HFFc6 (cell line): ENCODE results near the gene TNFRSF18. TPM values are rescaled to one million over a fixed set of nuclear protein-coding genes. Genes with fewer than 3 reads are reported as not detected.
"Not testable (repeated sequence)": the region's sequence is repeated elsewhere in the genome, so short reads cannot be mapped to it uniquely, and the experiment has no call there.

Source experiments
- DNase-seq: peaks from one replicate; pipeline ENCODE4 v3.0.0-alpha.2; 2018
- H3K27ac Mint-ChIP-seq: 2 replicates; pipeline ENCODE4 v1.8.0; 2020; ENCODE audit warnings: mild to moderate bottlenecking, mixed read lengths
- H3K27me3 Mint-ChIP-seq: 2 replicates; pipeline ENCODE4 v1.8.0; 2021; ENCODE audit warnings: mild to moderate bottlenecking, moderate library complexity, mixed read lengths; ENCODE audit not compliant: insufficient read depth
- H3K36me3 Mint-ChIP-seq: 2 replicates; pipeline ENCODE4 v1.8.0; 2021; ENCODE audit warnings: low read depth, mixed read lengths
- H3K4me1 Mint-ChIP-seq: 2 replicates; pipeline ENCODE4 v1.8.0; 2020; ENCODE audit warnings: low read depth, mixed read lengths
- H3K4me3 Mint-ChIP-seq: 2 replicates; pipeline ENCODE4 v1.8.0; 2020; ENCODE audit warnings: mild to moderate bottlenecking, moderate library complexity, mixed read lengths
- H3K9me3 Mint-ChIP-seq: 2 replicates; pipeline ENCODE4 v1.8.0; 2020; ENCODE audit warnings: mild to moderate bottlenecking, mixed read lengths
- total RNA-seq, 6 experiments: library from RNA; stranded (reverse); fragmentation: NEBNext Ultra II Directional; extraction: Animal tissue kit (Norgen Biotek cat#: 25700); gene quantifications; 2 replicates in 1 of 6; 3 replicates in 5 of 6; pipeline ENCODE4 v1.2.3, GENCODE V29; 2021
- TF ChIP-seq, protein P1 (sequence below): fragments of 200-600 bp; sonication (generic); IDR thresholded peaks from 2 replicates; pipeline ENCODE4 v1.5.0; 2021; ENCODE audit warnings: antibody characterized with exemption, mild to moderate bottlenecking

The TNFRSF18 gene
- total RNA-seq, 6 experiments from 2014 or later, result not detected

GRCh38 chr1:1197551-1198422, 8.6 kb downstream of the TNFRSF18 start:
- no peak overlapping the region for H3K27ac Mint-ChIP-seq
- no peak for DNase-seq
- H3K4me1 Mint-ChIP-seq, result no peaks in the 10 kb centered on the region
- H3K4me3 Mint-ChIP-seq, result no peak overlapping the region
- peaks cover 8% of the 10 kb centered on the region for H3K27me3 Mint-ChIP-seq
- H3K36me3 Mint-ChIP-seq, result peaks cover 14% of the 10 kb centered on the region; the same call in 1 of the 2 replicates
- peaks cover 14% of the 10 kb centered on the region for H3K9me3 Mint-ChIP-seq
- TF ChIP-seq, protein P1, sequence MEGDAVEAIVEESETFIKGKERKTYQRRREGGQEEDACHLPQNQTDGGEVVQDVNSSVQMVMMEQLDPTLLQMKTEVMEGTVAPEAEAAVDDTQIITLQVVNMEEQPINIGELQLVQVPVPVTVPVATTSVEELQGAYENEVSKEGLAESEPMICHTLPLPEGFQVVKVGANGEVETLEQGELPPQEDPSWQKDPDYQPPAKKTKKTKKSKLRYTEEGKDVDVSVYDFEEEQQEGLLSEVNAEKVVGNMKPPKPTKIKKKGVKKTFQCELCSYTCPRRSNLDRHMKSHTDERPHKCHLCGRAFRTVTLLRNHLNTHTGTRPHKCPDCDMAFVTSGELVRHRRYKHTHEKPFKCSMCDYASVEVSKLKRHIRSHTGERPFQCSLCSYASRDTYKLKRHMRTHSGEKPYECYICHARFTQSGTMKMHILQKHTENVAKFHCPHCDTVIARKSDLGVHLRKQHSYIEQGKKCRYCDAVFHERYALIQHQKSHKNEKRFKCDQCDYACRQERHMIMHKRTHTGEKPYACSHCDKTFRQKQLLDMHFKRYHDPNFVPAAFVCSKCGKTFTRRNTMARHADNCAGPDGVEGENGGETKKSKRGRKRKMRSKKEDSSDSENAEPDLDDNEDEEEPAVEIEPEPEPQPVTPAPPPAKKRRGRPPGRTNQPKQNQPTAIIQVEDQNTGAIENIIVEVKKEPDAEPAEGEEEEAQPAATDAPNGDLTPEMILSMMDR, result no peak

DNA sequence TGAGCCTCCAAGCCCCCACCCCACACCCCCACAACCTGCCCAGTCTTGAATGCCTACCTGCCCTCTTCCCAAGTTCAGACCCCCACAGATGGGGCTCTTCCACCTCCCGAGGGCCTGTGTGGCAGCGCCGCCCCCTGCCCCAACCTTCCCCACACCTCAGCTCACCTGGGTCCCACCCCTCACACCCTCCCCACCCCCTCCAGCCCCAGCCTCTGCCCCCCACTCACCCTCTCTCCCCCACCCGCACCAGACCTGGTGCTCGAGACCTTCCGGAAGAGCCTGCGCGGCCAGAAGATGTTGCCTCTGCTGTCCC, 9.2 kb downstream of the TNFRSF18 start:
- no peak for DNase-seq
- Mint-ChIP-seq H3K9me3 (peaks cover 15% of the 10 kb centered on the region), H3K4me1 (no peaks in the 10 kb centered on the region), H3K27ac (no peak overlapping the region), H3K36me3 (peaks cover 14% of the 10 kb centered on the region; the same call in 1 of the 2 replicates), H3K4me3 (no peak overlapping the region), H3K27me3 (peaks cover 9% of the 10 kb centered on the region)
- TF ChIP-seq, protein P1, result no peak

DNA sequence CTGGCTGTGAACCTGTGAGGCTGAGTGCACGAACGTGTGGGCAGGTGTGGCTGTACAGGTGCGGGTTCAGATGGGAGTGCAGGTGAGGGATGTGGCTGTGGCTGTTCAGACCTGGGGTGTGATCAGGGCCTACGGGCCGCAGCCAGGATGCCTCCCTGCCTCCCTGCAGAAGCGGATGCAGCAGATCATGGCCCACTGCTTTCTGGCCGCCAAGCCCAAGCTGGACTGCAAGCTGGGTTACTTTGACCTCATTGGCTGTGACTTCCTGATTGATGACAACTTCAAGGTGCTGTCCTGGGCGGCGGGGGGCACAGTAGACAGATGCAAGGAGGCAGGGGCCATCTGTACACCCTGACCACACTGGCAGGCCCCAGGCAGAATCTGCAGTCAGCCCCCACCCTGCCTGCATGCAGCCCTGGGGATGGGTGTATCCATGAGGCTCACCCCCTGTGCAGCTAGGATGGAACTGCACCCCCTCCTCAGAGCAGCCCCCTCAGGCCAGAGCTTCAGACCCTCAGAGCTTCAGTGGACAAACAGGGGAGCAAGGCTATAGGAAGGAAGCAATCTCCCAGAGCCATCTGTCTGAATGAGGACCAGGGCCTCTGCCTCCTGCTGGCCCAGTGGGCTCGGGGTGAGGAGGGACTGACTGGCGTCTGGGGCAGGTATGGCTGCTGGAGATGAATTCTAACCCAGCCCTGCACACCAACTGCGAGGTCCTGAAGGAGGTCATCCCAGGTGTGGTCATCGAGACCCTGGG, 9.8 kb downstream of the TNFRSF18 start:
- H3K9me3 Mint-ChIP-seq, result peaks cover 20% of the 10 kb centered on the region
- TF ChIP-seq, protein P1, result no peak
- no peak overlapping the region for H3K27ac Mint-ChIP-seq
- peaks cover 14% of the 10 kb centered on the region; the same call in 1 of the 2 replicates for H3K36me3 Mint-ChIP-seq
- H3K4me3 Mint-ChIP-seq, result no peak overlapping the region
- H3K27me3 Mint-ChIP-seq, result peaks cover 9% of the 10 kb centered on the region
- DNase-seq, result no peak
- no peaks in the 10 kb centered on the region for H3K4me1 Mint-ChIP-seq

DNA sequence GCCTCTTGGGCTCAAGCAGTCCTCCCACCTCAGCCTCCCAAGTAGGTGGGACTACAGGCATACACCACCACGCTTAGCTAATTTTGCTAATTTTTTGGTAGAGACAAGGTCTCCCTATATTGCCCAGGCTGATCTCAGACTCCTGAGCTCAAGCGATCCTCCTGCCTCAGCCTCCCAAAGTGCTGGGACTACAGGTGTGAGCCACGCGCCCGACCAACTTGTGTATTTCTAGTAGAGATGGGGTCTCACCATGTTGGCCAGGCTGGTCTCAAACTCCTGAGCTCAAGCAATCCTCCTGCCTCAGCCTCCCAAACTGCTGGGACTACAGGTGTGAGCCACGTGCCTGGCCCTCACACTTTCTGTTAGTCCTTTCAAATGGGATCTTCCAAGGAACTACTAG, 10.7 kb downstream of the TNFRSF18 start:
- H3K4me1 Mint-ChIP-seq, H3K27ac Mint-ChIP-seq, DNase-seq, H3K4me3 Mint-ChIP-seq: not testable (repeated sequence)
- peaks cover 16% of the 10 kb centered on the region for H3K27me3 Mint-ChIP-seq
- H3K36me3 Mint-ChIP-seq, result peaks cover 14% of the 10 kb centered on the region; the same call in 1 of the 2 replicates
- H3K9me3 Mint-ChIP-seq, result peaks cover 20% of the 10 kb centered on the region

DNA sequence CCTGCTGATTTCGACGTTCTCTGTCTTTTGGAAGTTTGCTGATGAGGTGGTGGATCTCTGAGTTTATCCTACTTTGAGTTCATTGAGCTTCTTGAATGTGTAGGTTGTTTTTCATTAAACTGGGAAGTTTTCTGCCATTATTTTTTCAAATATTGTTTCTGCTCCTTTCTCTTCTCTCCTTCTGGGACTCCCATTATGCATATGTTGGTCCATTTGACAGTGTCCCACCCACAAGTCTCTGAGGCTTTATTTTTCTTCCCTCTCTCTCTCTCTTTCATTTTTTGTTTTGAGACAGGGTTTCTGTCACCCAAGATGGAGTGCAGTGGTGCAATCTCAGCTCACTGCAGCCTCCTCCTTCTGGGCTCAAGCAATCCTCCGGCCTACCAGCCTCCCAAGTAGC, 11.7 kb downstream of the TNFRSF18 start:
- peaks cover 20% of the 10 kb centered on the region for H3K27me3 Mint-ChIP-seq
- DNase-seq, result no peak

More for the DNA sequence above, 11.7 kb downstream of the TNFRSF18 start:
- Mint-ChIP-seq H3K9me3 (peaks cover 20% of the 10 kb centered on the region), H3K4me1 (no peaks in the 10 kb centered on the region), H3K4me3 (no peak overlapping the region), H3K36me3 (peaks cover 14% of the 10 kb centered on the region; the same call in 1 of the 2 replicates), H3K27ac (no peak overlapping the region)
- TF ChIP-seq, protein P1, result no peak
